GM19438 (cell line): ENCODE data around the gene MCL1.

ENCODE experiments used
- ATAC-seq: cut with Tn5 transposase; IDR thresholded peaks from one replicate; pipeline ENCODE4 v1.9.1; 2021; ENCODE audit warnings: low read depth; ENCODE audit not compliant: unreplicated experiment

MCL1 gene

DNA sequence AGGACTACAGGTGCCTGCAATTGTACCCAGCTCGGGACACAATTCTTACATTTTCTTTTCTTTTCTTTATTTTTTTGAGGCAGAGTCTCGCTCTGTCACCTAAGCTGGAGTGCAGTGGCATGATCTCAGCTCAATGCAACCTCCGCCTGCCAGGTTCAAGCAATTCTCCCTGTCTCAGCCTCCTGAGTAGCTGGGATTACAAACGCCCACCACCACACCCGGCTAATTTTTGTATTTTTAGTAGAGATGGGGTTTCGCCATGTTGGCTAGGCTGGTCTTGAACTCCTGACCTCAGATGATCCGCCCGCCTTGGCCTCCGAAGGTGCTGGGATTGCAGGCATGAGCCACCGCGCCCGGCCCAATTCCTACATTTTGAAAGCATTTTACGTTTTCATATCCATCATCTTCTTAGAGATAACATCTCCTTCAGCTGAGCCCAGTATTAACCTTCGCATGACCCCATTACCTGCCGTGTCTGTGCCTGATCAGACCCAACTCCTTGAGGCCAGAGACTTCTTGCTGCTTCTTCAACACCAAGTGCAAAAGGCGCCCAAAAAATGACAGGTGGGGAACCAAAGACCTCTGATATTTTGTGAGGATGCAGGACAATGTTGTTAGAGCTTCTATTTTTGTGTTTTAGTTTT is 33.0 kb downstream of the MCL1 start:
- no peak for ATAC-seq

GRCh38 chr1:150545486-150546032 is 33.9 kb downstream of the MCL1 start:
- no peak for ATAC-seq

DNA sequence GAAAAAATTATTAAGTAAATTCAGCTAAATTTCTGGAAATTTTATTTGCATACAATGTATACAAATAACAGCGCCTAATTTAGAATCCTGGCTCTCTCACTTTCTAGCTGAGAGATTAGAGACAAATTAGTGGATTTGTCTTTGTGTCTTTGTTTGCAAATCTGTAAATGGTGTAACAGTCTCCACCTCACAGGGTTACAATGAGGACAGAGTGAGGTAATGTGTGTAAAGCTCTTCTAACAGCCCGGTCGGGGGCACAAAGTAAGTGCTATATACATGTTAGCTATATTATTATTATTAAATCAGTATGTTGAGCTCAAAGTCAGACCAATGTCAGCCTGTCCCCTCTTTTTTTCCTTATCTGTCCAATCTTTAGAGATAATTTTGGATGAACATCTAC is 35.2 kb downstream of the MCL1 start:
- ATAC-seq, result no peak

GRCh38 chr1:150543500-150544143 is 35.8 kb downstream of the MCL1 start:
- ATAC-seq, result no peak

- no peak for ATAC-seq
These were observed 41.4 kb downstream of the MCL1 start for GRCh38 chr1:150537732-150538684.

GRCh38 chr1:150536836-150537731 is 42.3 kb downstream of the MCL1 start:
- ATAC-seq, result no peak

DNA sequence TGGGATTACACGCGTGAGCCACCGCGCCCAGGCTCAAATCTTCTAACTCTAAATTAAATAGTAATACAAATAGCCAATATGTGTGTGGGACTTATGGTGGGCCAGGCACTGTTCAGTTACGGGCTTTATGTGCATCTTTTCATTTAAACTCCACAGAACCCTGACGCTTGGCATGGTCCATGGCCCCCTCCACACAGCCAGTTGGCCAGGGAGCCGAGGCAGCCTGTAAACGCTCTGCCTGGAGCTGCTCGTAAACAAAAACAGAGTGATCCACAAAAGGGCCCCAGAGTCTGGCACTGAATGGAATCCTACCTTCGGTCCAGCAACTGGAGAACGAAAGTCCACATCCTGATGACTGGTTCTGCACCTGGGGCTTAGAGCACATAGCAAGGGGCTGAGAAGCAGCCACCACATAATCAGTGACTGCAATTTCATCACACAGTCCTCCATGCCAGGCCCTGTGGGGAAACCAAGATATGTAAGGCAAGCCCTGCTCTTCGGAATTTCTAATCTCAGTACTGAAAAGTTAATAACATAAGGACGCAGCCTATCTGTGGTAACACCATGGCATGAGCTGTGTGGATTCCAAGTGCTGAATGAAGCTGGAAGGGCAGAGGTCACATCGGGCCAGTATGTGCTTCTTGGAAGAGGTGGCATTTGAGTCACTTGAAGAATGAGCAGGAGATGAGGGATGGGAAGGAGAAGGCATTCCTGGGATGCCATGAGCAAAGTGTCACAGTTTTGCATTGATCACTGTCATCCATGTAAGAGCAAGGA is 43.7 kb downstream of the MCL1 start:
- ATAC-seq, result no peak

DNA sequence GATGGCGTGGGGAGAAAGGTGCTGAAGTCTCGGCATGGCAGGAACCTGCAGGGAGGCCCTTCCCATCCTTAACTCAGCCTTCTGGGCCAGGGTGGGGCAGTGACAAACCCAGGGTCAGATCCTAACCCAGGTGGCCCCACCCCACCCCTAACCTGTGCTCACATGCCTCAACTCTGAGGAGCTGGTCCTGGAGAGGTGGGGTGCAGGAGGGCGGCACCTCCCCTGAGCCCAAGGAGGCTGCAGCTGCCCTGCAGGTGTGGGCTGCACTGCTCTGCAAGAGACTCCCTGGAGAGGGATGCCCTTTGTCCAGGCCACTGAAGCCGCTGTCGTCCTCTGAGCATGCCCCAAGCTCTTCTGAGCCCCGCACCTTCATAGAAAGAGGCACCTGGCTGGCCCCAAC is 45.4 kb downstream of the MCL1 start:
- ATAC-seq, result no peak

DNA sequence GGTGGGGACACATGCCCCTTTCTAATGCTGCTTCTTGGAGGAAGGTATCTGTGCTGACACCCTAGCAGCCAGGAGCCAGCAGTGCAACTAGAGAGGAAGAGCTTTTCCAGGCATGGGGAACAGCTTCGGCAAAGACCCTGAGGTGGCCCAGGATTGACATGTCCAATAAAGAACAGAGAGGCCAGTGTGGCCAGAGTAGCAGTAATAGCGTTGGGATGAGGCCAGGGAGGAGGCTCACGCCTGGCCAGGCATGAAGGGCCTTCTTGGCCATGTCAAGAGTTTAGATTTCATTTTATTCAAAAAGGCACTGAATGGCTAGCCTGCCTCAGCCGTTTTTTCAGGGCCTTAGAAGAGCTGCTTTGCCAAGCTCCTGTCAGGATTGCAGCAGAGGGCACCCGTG is 46.5 kb downstream of the MCL1 start:
- ATAC-seq, result no peak

GRCh38 chr1:150530491-150531159 is 48.8 kb downstream of the MCL1 start:
- no peak for ATAC-seq

GRCh38 chr1:150529017-150529416 is 50.4 kb downstream of the MCL1 start:
- no peak for ATAC-seq

DNA sequence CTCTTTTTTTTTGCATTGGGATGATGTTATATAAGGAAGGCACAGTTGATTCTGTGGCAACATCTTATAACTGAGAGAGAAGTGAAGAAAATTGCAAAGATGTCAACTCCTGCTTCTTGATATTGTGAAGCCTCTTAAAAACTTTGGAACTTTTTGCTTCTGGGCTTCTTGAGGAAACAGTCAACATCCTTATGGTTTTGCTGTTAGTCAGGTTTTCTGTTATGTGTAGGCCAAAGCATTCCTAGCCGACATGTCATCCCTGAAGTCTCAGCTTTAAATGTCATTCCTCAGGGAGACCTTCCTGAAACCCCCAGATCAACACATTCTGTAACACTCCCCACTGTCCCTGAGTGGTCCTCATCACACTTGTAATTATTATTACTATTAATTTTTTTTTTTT is 51.2 kb downstream of the MCL1 start:
- no peak for ATAC-seq

- no peak for ATAC-seq
These were observed 54.1 kb downstream of the MCL1 start for GRCh38 chr1:150525348-150525747.
